Measurements from ENCODE around the gene PKP1. TPM values are rescaled to one million over a fixed set of nuclear protein-coding genes. Genes with fewer than 3 reads are reported as not detected.
A peak's percentile ranks its signal among the peaks of the same experiment; 100 is the strongest.
"Not testable (repeated sequence)": the region's sequence is repeated elsewhere in the genome, so short reads cannot be mapped to it uniquely, and the experiment has no call there.

Gene PKP1
- total RNA-seq, result not detected in 2 replicates

- Mint-ChIP-seq H3K27me3 (ENCODE audit: low read depth) (peaks cover 50% of the 10 kb centered on the region), H3K4me3 (ENCODE audit: low read depth) (no peak within 1 kb of the TSS), H3K27ac (no peak within 1 kb of the TSS), H3K4me1 (ENCODE audit: low read depth) (no peaks in the 10 kb centered on the region), H3K36me3 (ENCODE audit: low read depth) (no peaks in the 10 kb centered on the region), H3K9me3 (no peaks in the 10 kb centered on the region)
- intact Hi-C loops (cut with micrococcal nuclease), result no loop called here
- no peak for DNase-seq (ENCODE audit: low spot score)
Observed at GRCh38 chr1:201282931-201283829, at the start of gene PKP1. Gene PKP1 (plus strand): TSS chr1:201283506. CDS start chr1:201283703, 197 bp downstream.

GRCh38 chr1:201239646-201240045 lies 43.7 kb upstream of the PKP1 start:
- H3K9me3 Mint-ChIP-seq; DNase-seq (ENCODE audit: low spot score); intact Hi-C loops (cut with micrococcal nuclease); H3K4me3 Mint-ChIP-seq (ENCODE audit: low read depth); H3K4me1 Mint-ChIP-seq (ENCODE audit: low read depth); H3K27ac Mint-ChIP-seq; H3K36me3 Mint-ChIP-seq (ENCODE audit: low read depth): not testable (repeated sequence)
- H3K27me3 Mint-ChIP-seq (ENCODE audit: low read depth), result peaks cover 26% of the 10 kb centered on the region

GRCh38 chr1:201240171-201240570 lies 43.1 kb upstream of the PKP1 start:
- peaks cover 31% of the 10 kb centered on the region for H3K27me3 Mint-ChIP-seq (ENCODE audit: low read depth)
- no peak overlapping the region for H3K27ac Mint-ChIP-seq
- H3K4me3 Mint-ChIP-seq (ENCODE audit: low read depth), result no peak overlapping the region
- DNase-seq (ENCODE audit: low spot score), result no peak
- no peaks in the 10 kb centered on the region for H3K9me3 Mint-ChIP-seq
- no peaks in the 10 kb centered on the region for H3K4me1 Mint-ChIP-seq (ENCODE audit: low read depth)
- no peaks in the 10 kb centered on the region for H3K36me3 Mint-ChIP-seq (ENCODE audit: low read depth)
- intact Hi-C loops (cut with micrococcal nuclease), result no loop called here

GRCh38 chr1:201241736-201242135 lies 41.6 kb upstream of the PKP1 start:
- H3K27me3 Mint-ChIP-seq (ENCODE audit: low read depth), result peaks cover 38% of the 10 kb centered on the region
- no peak overlapping the region for H3K27ac Mint-ChIP-seq
- no peaks in the 10 kb centered on the region for H3K9me3 Mint-ChIP-seq
- H3K4me3 Mint-ChIP-seq (ENCODE audit: low read depth), result no peak overlapping the region
- DNase-seq (ENCODE audit: low spot score), result no peak
- H3K4me1 Mint-ChIP-seq (ENCODE audit: low read depth), result no peaks in the 10 kb centered on the region
- intact Hi-C loops (cut with micrococcal nuclease), result no loop called here
- H3K36me3 Mint-ChIP-seq (ENCODE audit: low read depth), result no peaks in the 10 kb centered on the region

GRCh38 chr1:201245082-201245481 lies 38.2 kb upstream of the PKP1 start:
- Mint-ChIP-seq H3K27me3 (ENCODE audit: low read depth) (peaks cover 38% of the 10 kb centered on the region), H3K27ac (no peak overlapping the region), H3K4me3 (ENCODE audit: low read depth) (no peak overlapping the region), H3K4me1 (ENCODE audit: low read depth) (no peaks in the 10 kb centered on the region), H3K36me3 (ENCODE audit: low read depth) (no peaks in the 10 kb centered on the region), H3K9me3 (no peaks in the 10 kb centered on the region)
- DNase-seq (ENCODE audit: low spot score), result no peak
- intact Hi-C loops (cut with micrococcal nuclease), result no loop called here

- H3K4me1 Mint-ChIP-seq (ENCODE audit: low read depth), result no peaks in the 10 kb centered on the region
- no peak overlapping the region for H3K4me3 Mint-ChIP-seq (ENCODE audit: low read depth)
- H3K27me3 Mint-ChIP-seq (ENCODE audit: low read depth), result peaks cover 17% of the 10 kb centered on the region
- no peak overlapping the region for H3K27ac Mint-ChIP-seq
- H3K36me3 Mint-ChIP-seq (ENCODE audit: low read depth), result no peaks in the 10 kb centered on the region
- intact Hi-C loops (cut with micrococcal nuclease), result no loop called here
- peak; percentile 3 for DNase-seq (ENCODE audit: low spot score)
- no peaks in the 10 kb centered on the region for H3K9me3 Mint-ChIP-seq
Observed at GRCh38 chr1:201248721-201249559, 34.4 kb upstream of the PKP1 start.

GRCh38 chr1:201250326-201251011 lies 32.8 kb upstream of the PKP1 start:
- Mint-ChIP-seq H3K9me3 (no peaks in the 10 kb centered on the region), H3K4me3 (ENCODE audit: low read depth) (no peak overlapping the region), H3K36me3 (ENCODE audit: low read depth) (no peaks in the 10 kb centered on the region), H3K27me3 (ENCODE audit: low read depth) (peaks cover 4% of the 10 kb centered on the region), H3K27ac (no peak overlapping the region), H3K4me1 (ENCODE audit: low read depth) (no peaks in the 10 kb centered on the region)
- intact Hi-C loops (cut with micrococcal nuclease), result no loop called here
- no peak for DNase-seq (ENCODE audit: low spot score)

GRCh38 chr1:201251411-201251810 lies 31.9 kb upstream of the PKP1 start:
- H3K4me3 Mint-ChIP-seq (ENCODE audit: low read depth), result no peak overlapping the region
- no peak for DNase-seq (ENCODE audit: low spot score)
- H3K4me1 Mint-ChIP-seq (ENCODE audit: low read depth), result no peaks in the 10 kb centered on the region
- H3K27me3 Mint-ChIP-seq (ENCODE audit: low read depth), result peaks cover under 1% of the 10 kb centered on the region
- no peaks in the 10 kb centered on the region for H3K36me3 Mint-ChIP-seq (ENCODE audit: low read depth)
- intact Hi-C loops (cut with micrococcal nuclease), result no loop called here
- H3K9me3 Mint-ChIP-seq, result no peaks in the 10 kb centered on the region
- H3K27ac Mint-ChIP-seq, result no peak overlapping the region

GRCh38 chr1:201251851-201252430 lies 31.4 kb upstream of the PKP1 start:
- H3K4me1 Mint-ChIP-seq (ENCODE audit: low read depth), result no peaks in the 10 kb centered on the region
- no peaks in the 10 kb centered on the region for H3K27me3 Mint-ChIP-seq (ENCODE audit: low read depth)
- H3K4me3 Mint-ChIP-seq (ENCODE audit: low read depth), result no peak overlapping the region
- intact Hi-C loops (cut with micrococcal nuclease), result no loop called here
- no peak overlapping the region for H3K27ac Mint-ChIP-seq
- H3K36me3 Mint-ChIP-seq (ENCODE audit: low read depth), result no peaks in the 10 kb centered on the region
- peak; percentile 6 for DNase-seq (ENCODE audit: low spot score)
- no peaks in the 10 kb centered on the region for H3K9me3 Mint-ChIP-seq

- intact Hi-C loops (cut with micrococcal nuclease), result no loop called here
Observed at GRCh38 chr1:201252944-201253371, 30.3 kb upstream of the PKP1 start.

GRCh38 chr1:201253411-201253810 lies 29.9 kb upstream of the PKP1 start:
- peak; percentile 4 for DNase-seq (ENCODE audit: low spot score)
- H3K27ac Mint-ChIP-seq, result no peak overlapping the region
- H3K36me3 Mint-ChIP-seq (ENCODE audit: low read depth), result no peaks in the 10 kb centered on the region
- intact Hi-C loops (cut with micrococcal nuclease), result no loop called here
- H3K27me3 Mint-ChIP-seq (ENCODE audit: low read depth), result no peaks in the 10 kb centered on the region
- H3K4me3 Mint-ChIP-seq (ENCODE audit: low read depth), result no peak overlapping the region
- no peaks in the 10 kb centered on the region for H3K9me3 Mint-ChIP-seq
- no peaks in the 10 kb centered on the region for H3K4me1 Mint-ChIP-seq (ENCODE audit: low read depth)

More at GRCh38 chr1:201252944-201253371, 30.3 kb upstream of the PKP1 start:
- H3K4me3 Mint-ChIP-seq (ENCODE audit: low read depth), result no peak overlapping the region
- no peaks in the 10 kb centered on the region for H3K27me3 Mint-ChIP-seq (ENCODE audit: low read depth)
- no peak for DNase-seq (ENCODE audit: low spot score)
- H3K36me3 Mint-ChIP-seq (ENCODE audit: low read depth), result no peaks in the 10 kb centered on the region
- H3K27ac Mint-ChIP-seq, result no peak overlapping the region
- no peaks in the 10 kb centered on the region for H3K9me3 Mint-ChIP-seq
- no peaks in the 10 kb centered on the region for H3K4me1 Mint-ChIP-seq (ENCODE audit: low read depth)

- no peak overlapping the region for H3K27ac Mint-ChIP-seq
- peak; percentile 3 for DNase-seq (ENCODE audit: low spot score)
- H3K4me1 Mint-ChIP-seq (ENCODE audit: low read depth), result no peaks in the 10 kb centered on the region
- H3K36me3 Mint-ChIP-seq (ENCODE audit: low read depth), result no peaks in the 10 kb centered on the region
- no peaks in the 10 kb centered on the region for H3K9me3 Mint-ChIP-seq
- intact Hi-C loops (cut with micrococcal nuclease), result no loop called here
- H3K27me3 Mint-ChIP-seq (ENCODE audit: low read depth), result no peaks in the 10 kb centered on the region
- no peak overlapping the region for H3K4me3 Mint-ChIP-seq (ENCODE audit: low read depth)
Observed at GRCh38 chr1:201253906-201254624, 29.2 kb upstream of the PKP1 start.

All from activated T-helper 2 cell treated with anti-CD3 and anti-CD28 coated beads, Interferon-gamma antibody, Interleukin-2, Interleukin-4, amounts not matched to agents 10 μg/mL and 5 μg/mL and 100 μg/mL, durations not matched to agents 14 hours and 24 hours and 36 hours (primary cell).